SIG-M5 treated with dmso at 0.1 percent for 504 hours (cell line): Measurements from ENCODE around the gene AFAP1.
A peak's percentile ranks its signal among the peaks of the same experiment; 100 is the strongest.
"Not testable (repeated sequence)": the region's sequence is repeated elsewhere in the genome, so short reads cannot be mapped to it uniquely, and the experiment has no call there.

Experiments used
- DNase-seq: peaks from one replicate; lab custom pipeline; 2025; ENCODE audit not compliant: unreplicated experiment; lab: John Stamatoyannopoulos, UW

Gene AFAP1

DNA sequence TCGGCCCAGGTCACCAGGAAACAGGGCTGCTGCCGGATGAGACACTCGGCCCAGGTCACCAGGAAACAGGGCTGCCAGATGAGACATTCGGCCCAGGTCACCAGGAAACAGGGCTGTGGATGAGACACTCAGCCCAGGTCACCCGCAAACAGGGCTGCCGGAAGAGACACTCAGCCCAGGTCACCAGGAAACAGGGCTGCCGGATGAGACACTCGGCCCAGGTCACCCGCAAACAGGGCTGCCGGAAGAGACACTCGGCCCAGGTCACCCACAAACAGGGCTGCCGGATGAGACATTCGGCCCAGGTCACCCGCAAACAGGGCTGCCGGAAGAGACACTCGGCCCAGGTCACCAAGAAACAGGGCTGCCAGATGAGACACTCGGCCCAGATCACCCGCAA is 21.5 kb downstream of the AFAP1 start:
- DNase-seq, result not testable (repeated sequence)

- DNase-seq, result no peak
These were observed 22.0 kb downstream of the AFAP1 start for GRCh38 chr4:7917669-7918068.

DNA sequence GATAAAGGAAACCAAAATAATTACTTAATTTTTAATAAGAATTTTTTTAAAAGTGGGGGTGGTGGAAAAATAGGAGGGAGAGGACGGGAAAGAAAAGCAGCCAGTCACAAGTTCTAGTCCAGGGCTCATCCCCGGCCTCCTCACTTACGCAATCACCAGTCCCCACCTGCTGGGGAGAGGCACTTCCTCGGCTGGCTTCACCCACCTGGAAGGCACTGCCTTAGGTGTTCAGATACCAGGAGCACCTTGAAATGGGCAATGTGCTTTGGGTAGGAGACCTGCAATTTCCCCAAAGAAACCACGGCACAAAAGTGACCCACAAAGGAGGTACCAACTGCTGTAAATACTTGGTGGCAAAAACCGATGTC is 23.8 kb downstream of the AFAP1 start:
- DNase-seq, result no peak

- DNase-seq, result no peak
These were observed 26.8 kb downstream of the AFAP1 start for GRCh38 chr4:7912826-7913225.

GRCh38 chr4:7910952-7911578 is 28.6 kb downstream of the AFAP1 start:
- no peak for DNase-seq

- DNase-seq, result peak; percentile 7
These were observed 29.3 kb downstream of the AFAP1 start for GRCh38 chr4:7910263-7910896.

DNA sequence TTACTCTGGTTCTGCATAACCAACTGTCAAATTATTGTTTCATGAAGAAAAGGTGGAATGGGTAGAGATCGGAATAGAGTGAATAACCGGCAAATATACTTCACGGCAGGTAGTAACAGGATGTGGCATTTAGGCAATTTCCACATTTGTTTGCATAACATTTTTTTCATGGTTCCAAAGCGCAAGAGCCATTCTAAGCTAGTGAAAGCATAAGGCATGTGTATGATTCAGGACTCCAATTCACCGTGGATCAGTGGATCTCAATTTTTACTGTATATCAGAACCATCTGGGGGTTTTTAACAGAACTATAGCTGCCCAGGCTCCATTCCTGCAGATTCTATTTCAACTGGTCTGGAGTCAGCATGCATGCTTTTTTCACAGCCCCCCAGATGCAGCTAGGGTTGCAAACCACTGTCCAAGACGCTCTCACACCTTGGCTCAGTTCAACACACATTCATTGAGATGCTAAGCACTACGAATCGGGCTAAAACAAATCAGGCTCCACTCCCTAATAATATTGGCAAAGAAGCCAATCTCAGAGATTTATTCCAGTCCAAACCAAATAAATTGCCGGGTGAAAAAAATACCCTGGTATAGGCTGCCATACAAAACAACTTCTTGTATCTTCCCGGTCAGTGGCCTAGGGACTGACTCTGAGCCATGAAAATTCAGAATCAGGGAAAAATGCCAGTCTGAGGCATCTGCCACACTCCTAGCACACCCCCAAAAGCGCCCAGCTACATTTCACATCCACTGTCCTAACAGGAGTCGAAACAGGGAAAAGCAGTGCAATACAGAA is 30.0 kb downstream of the AFAP1 start:
- DNase-seq, result no peak

- DNase-seq, result no peak
These were observed 31.0 kb downstream of the AFAP1 start for GRCh38 chr4:7908668-7909067.

- no peak for DNase-seq
These were observed 32.5 kb downstream of the AFAP1 start for GRCh38 chr4:7907142-7907541.

DNA sequence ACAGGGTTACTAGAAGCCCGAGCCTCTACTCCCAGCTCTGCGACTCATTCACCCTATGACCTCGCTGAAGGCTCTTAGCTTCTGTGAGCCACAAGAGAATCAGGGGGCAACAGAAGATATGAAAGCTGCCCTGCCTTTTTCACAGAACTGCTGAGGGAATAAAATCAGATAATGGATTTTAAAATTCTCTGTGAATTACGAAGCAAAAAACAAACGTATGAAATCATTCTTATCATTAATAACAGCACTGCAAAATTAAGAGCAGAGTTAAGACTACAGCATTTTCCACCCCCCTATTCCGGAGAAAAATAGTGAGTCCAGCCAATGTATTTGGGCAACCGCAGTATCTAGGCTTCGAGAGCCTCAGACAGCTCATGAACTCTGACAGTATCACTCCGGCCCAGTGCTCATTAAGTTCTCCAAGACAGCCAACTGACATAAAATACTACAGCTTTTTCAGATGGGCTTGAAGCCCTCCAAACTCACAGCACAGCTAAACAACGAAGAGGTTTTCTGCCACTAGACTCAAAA is 33.4 kb downstream of the AFAP1 start:
- no peak for DNase-seq

- DNase-seq, result no peak
These were observed 34.4 kb downstream of the AFAP1 start for GRCh38 chr4:7904952-7905915.

- no peak for DNase-seq
These were observed 35.7 kb downstream of the AFAP1 start for GRCh38 chr4:7903791-7904516.

DNA sequence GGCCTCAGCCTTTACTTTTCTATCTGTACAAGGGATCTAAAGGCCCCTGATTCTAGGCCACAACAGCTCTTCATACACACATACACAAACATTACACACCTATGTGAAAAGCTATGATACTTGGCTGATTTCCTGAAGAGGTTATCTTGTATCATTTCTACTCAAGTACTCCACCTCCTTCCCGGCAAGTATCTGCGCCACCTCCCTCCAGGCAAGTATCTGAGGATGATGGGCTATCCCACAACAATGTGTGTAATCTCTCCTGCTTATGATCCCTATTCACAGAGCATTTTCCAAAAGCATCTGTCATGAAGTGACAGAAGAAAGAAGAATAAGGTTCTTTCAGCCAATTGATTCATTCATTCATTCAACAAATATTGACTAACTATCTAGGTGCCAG is 36.8 kb downstream of the AFAP1 start:
- DNase-seq, result no peak

GRCh38 chr4:7902101-7902553 is 37.5 kb downstream of the AFAP1 start:
- no peak for DNase-seq

GRCh38 chr4:7901311-7901885 is 38.3 kb downstream of the AFAP1 start:
- no peak for DNase-seq

GRCh38 chr4:7900334-7900909 is 39.2 kb downstream of the AFAP1 start:
- no peak for DNase-seq

DNA sequence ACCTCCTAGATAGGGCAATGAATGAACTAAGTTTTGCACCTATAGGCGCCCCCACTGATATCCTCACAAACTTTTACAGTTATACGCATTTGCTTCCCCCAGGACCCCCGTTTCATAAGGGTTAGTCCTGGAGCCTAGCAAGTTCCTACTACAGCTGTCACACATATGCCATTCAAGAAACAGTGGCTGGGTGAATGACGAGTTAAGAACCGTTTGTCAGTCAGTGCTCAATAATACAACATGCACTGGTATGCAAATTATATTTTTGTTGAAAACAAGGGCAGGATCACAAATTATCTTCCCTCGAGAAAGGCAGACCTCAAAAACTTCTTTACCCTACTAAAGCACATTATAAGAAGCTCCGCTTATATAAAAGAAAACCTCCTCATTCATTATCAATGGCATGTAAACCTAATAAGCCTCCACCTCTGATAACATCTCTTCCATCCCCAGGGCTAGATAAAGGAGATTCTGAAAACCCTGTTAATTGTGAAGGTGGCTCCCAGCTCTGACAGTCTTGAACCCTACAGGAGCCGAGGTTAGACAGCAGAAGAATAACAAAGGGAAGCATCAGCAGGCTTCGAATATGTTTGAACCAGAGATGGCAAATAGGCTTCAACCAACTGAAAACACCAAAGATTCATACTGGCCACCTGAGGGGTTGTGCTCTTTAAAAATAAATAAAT is 40.3 kb downstream of the AFAP1 start:
- no peak for DNase-seq

DNA sequence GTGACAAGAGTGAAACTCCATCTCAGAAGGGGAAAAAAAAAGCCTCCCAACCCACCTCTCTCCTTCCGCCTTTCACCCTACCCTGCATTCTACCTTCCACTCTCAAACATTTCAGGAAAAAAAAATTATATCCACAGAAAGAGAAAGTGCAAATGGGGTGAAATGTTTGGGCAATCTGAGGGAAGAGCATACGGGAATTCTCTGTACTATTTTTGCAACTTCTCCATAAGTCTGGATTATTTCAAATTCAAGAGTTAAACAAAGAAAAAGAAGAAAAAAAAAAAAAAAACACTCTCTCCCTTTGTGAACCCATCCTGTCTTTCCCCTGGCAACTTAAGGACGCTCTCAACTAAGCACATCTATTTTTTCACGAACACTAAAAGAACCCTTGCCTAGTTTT is 41.3 kb downstream of the AFAP1 start:
- DNase-seq, result no peak

- no peak for DNase-seq
These were observed 41.9 kb downstream of the AFAP1 start for GRCh38 chr4:7897811-7898210.
